HG03342 (cell line): ENCODE measurements around the gene FGF19.

Experiments used
- ATAC-seq: cut with Tn5 transposase; IDR thresholded peaks from one replicate; pipeline ENCODE4 v1.9.1; 2021; ENCODE audit warnings: mild to moderate bottlenecking, moderate library complexity; ENCODE audit not compliant: unreplicated experiment

The FGF19 gene

DNA sequence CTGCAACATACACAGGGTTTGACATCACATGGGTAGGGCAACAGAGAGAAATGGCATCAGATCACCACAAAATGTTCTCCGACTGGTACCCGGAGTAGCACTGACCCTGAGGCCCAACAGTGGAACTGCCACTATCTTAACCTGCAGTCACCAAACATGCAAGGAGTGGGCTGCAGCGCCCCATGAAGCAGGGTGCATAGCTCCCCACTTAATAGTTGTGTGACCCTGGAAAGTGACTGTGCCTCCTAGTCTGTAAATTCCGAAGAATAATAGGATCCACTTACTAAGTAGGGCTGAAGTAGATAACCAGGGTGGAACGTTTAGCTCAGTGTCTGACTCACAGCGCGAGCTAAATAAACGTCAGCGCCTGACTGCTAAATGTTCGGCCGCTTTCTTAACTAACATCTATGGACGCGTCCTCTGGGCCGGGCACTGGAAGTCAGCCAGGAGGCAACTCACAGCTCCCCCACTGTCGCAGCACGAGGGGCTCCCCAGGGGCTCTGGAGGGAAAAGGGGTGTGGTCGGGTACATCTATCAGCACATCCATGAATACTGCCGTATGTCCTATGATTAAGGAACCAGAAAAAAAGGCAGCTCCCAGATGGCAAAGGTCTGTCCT is 29.4 kb downstream of the FGF19 start:
- no peak for ATAC-seq

GRCh38 chr11:69671734-69672465 is 31.9 kb downstream of the FGF19 start:
- no peak for ATAC-seq

- ATAC-seq = no peak
These were observed 33.5 kb downstream of the FGF19 start for GRCh38 chr11:69670158-69670845.

DNA sequence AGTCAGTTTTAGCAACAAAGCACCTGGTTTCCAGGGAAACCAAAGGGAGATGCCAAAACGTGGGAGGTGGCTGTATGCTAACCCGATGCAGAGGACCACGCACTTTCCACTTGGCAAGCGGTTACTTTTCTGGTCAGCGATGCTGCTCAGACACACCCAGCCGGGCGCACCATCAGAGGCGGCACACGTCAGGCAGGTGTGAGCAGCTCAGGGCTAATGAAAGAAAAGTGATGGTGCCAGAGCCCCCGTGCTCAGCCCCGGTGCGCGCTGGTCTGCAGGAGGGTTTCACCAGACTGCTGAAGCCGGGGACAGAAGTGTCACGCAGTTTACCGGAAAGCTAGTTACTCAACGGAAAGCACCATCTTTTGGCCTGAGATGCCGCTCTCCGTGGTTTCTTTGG is 34.3 kb downstream of the FGF19 start:
- no peak for ATAC-seq

DNA sequence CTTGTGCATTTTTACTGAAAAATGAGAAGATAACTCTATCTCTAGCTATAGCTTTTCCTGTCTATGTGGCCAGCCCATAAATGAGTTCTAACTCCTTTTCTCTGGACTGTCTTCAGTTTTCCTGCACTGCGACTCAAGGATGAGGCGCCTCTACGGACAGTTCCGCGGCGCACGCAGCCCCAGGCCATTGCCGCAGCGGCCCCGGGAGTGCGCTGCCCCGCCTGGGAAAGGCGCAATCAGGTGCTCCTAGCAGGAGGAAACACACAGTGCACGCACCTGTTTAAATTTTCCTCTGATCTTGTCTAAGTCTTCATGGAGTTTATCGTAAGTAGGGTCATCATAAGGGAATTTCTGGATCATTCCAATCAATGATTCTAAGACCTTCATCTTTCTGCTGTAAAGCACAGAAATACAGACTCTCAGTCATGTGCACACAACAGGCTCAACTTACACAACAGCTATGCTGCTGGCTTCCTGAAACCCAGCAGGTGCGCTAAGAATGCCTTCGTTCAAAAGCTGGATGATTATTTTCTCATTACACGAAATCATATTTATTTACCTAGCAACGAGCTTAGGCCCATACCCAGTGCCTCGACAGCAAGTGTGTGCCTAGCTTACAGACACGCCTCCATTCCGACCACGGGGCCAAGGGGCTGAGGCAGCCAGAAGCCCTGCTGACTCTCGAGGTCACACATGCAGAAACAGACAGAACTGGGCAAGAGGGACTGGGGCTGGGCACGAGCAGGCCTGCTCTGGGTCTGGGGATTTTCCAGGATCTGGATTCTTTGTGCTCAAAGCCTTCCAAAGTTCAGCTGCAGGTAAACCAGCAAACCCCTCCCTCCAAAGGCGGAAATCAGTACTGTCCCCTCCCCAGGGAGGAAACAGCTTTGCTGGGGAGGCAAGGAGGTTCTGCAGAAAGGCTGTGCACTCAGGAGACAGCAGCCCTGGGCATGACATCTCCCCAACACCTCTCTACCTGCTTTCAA is 35.9 kb downstream of the FGF19 start:
- ATAC-seq = no peak

- no peak for ATAC-seq
These were observed 36.9 kb downstream of the FGF19 start for GRCh38 chr11:69666752-69667536.

DNA sequence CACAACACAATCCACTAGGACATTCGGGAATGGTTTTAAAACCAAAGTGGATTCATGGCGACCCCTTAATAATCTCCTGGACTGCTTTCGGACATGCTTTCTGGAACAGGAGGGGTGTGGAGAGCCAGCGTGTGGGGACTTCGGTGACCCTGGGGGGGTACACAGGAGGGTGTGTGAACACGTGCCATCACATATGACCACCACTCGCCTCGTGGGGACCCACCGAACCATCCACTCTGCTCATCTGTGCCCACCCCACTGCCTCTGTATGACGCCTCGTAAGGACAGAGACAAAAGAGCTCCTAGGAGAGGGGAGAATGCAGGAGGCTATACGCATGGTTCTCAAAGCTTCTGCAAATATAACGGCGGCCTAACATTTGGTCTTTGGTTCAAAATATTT is 37.6 kb downstream of the FGF19 start:
- ATAC-seq = no peak

- no peak for ATAC-seq
These were observed 38.2 kb downstream of the FGF19 start for GRCh38 chr11:69665669-69666068.

- ATAC-seq = no peak
These were observed 38.9 kb downstream of the FGF19 start for GRCh38 chr11:69664901-69665300.

DNA sequence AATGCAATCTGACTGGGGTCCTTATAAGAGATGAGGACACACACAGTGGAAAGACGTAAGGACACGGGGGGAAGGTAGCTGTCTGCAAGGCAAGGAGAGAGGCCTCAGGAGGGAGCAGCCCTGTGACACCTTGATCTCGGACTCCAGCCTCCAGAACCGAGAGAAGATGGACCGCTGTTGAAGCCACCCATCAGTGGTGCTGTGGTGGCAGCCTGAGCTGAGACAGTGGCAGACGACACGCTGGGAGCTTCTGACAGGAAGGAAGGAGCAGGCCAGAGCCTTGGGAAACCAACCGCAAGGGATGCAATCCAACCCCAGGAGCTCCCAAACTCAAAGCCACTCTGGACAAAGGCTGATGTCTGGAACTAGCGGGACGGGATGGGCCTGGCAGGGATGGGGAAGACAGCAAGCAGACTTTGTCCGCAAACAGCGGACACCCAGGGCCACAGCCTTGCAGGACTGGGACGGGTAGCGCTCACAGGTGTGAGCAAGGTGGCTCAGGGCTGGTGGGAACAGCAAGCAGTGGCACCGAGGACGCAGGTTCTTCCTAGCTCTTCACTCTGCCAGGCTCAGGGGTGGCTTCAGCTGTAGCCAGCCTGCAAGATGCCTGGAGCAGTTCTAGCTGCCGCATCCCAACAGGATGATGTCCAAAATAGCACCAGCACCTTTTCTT is 39.6 kb downstream of the FGF19 start:
- ATAC-seq = no peak

GRCh38 chr11:69663326-69663725 is 40.5 kb downstream of the FGF19 start:
- no peak for ATAC-seq

DNA sequence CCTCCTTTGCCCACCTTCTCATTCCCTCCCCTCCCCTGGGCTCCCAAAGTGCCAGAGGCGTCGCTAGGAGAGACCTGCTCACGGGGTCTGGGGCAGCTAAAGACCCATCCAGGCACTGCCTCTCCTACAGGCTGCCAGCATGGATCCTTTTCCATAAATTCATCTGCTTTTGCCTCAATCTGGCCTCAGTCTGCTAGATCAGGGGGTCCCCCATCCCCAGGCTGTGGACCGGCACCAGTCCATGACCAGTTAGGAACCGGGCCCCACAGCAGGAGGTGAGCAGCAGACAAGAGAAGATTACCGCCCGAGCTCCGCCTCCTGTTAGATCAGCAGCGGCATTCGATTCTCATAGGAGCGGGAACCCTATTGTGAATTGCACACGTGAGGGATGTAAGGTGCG is 41.0 kb downstream of the FGF19 start:
- no peak for ATAC-seq

GRCh38 chr11:69662021-69662698 is 41.7 kb downstream of the FGF19 start:
- ATAC-seq = no peak

DNA sequence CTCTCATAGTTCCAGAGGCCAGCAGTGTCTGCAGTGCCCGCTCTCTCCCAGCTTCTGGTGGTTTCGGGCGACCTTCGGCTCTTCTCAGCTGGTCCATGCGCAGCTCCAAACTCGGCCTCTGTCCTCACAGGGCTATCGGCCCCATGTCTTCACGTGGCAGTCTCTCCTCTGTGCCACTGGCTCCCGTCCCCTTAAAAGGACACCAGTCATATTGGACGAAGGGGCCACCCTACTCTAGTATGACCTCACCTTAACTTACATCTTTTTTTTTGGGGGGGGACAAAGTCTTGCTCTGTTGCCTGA is 42.5 kb downstream of the FGF19 start:
- no peak for ATAC-seq

- ATAC-seq = no peak
These were observed 43.8 kb downstream of the FGF19 start for GRCh38 chr11:69660001-69660500.

DNA sequence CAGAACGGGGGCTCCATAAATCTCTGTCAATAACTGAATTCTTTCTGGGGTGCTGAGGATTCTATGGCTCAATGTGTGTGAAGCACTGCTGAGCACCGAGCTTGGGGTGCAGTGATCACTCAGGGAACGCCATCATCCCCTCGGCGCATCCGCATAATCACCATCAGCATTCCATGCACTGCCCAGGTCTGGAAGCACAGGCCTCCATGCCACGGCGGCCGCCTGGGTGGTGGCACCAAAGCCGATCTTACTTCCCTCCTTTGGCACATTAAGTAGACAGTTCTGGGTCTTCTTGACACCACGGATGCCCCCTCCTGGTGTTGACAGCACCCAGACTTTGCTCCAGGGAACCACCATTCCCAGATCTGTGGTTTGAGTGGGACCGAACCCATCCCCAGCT is 44.2 kb downstream of the FGF19 start:
- ATAC-seq = no peak

DNA sequence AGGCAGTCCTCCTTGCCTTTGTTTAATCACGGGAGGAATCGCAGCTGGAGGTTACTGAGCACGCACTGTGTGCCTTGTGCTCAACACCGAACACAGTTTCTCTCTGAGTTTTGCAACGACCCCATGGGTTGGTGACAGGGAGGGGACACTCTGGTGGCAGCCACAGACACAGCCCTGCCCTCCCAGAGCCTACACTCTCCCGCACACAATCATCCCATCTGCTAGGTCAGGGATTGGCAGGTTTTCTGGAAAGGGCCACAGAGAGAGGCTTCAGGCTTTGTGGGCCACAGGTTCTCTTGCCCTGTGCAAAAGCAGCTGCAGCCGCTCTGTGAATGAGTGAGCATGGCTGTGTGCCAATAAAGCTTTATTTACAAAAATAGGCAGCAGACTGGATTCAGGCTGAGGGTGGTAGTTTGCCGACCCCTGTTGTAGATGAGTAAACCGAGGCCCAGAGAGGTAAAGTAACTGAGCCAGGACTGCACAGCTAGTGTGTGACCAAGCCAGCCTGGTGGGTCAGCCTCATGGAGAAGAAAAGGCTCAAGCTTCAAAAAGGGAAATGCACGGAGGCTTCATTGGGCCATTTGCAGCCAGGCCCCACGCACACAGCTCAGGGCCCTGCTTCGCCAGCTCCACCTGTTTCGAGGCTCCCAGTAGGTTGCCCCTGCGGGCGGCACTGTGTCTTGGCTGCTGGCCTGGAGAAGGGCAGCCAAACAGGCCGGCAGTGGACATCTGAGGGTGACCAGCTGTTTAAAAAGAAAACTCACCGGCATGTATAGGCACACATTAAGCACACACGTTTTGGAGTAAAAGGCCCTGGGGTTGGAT is 45.0 kb downstream of the FGF19 start:
- ATAC-seq = no peak

- ATAC-seq = no peak
These were observed 45.8 kb downstream of the FGF19 start for GRCh38 chr11:69657911-69658625.
